ACC112 (cell line): Measurements from ENCODE around the gene OR6C65.
"Not testable (repeated sequence)": the region's sequence is repeated elsewhere in the genome, so short reads cannot be mapped to it uniquely, and the experiment has no call there.

ENCODE experiments used
- H2AFZ ChIP-seq: fragments of 200-600 bp; sonication (generic); one replicate; pipeline ENCODE4 v1.6.0; 2017; ENCODE audit warnings: antibody characterized with exemption, low read length; ENCODE audit not compliant: unreplicated experiment
- H3K27ac ChIP-seq: fragments of 200-600 bp; sonication (generic); 2 replicates; pipeline ENCODE4 v1.5.1; 2014; ENCODE audit warnings: low read depth, mild to moderate bottlenecking, antibody characterized with exemption, low read length, moderate library complexity
- H3K27me3 ChIP-seq: fragments of 200-600 bp; sonication (generic); 2 replicates; pipeline ENCODE4 v1.6.1; 2014; ENCODE audit warnings: mild to moderate bottlenecking, antibody characterized with exemption, low read length, moderate library complexity, mixed read lengths; ENCODE audit not compliant: insufficient read depth
- H3K36me3 ChIP-seq: fragments of 200-600 bp; sonication (generic); 2 replicates; pipeline ENCODE4 v1.6.1; 2016; ENCODE audit warnings: mild to moderate bottlenecking, antibody characterized with exemption, low read length, moderate library complexity, mixed read lengths; ENCODE audit not compliant: insufficient read depth
- H3K4me1 ChIP-seq: fragments of 200-600 bp; sonication (generic); one replicate; pipeline ENCODE4 v1.6.1; 2016; ENCODE audit warnings: low read length, mixed read lengths; ENCODE audit not compliant: insufficient read depth, unreplicated experiment, control insufficient read depth
- H3K4me3 ChIP-seq: fragments of 200-600 bp; sonication (generic); 2 replicates; pipeline ENCODE4 v1.5.1; 2014; ENCODE audit warnings: mild to moderate bottlenecking, low read depth, low read length
- H3K79me2 ChIP-seq: fragments of 200-600 bp; sonication (generic); one replicate; pipeline ENCODE4 v1.6.0; 2016; ENCODE audit warnings: low read length; ENCODE audit not compliant: control insufficient read depth, unreplicated experiment, insufficient read depth

The OR6C65 gene

DNA sequence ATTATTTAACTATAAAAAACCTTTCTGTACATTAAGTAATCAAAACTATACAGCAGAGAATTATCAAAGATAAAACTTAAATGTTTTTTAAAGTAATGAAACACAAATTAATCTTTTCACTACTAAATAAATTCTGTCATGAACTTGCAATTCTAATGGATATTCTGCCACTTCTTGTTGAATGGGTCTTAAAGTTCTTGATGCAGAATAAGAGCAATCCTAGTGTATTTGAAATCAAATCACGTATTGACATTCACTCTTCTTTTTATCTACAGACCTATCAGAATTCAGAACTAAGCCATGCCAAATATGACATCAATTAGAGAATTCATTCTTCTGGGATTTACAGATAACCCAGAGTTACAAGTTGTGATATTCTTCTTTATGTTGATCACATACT is at the start of gene OR6C65:
OR6C65 (plus strand) TSS at position 301 of the 400 bp plus-strand sequence; CDS start at position 301, 0 bp downstream.
- no peaks in the 10 kb centered on the region for H3K36me3 ChIP-seq
- H3K79me2 ChIP-seq: no peaks in the 10 kb centered on the region
- no peak within 1 kb of the TSS for H3K27ac ChIP-seq

DNA sequence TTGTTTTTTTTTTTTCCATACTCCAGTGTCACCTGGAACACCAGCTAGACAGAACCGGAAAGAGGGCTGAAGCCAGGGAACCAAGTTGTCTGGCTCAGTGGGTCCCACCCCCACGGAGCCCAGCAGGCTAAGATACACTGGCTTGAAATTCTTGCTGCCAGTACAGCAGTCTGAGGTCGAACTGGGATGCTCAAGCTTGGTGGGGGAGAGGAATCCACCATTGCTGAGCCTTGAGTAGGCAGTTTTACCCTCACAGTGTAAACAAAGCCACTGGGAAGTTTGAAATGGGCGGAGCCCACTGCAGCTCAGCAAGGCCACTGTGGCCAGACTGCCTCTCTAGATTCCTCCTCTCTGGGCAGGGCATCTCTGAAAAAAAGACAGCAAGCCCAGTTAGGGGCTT is 45.0 kb upstream of the OR6C65 start:
- H3K36me3 ChIP-seq, H2AFZ ChIP-seq, H3K4me1 ChIP-seq: not testable (repeated sequence)

More for the DNA sequence above, at the start of gene OR6C65:
- Histone ChIP-seq H3K4me3 (no peak within 1 kb of the TSS), H3K27me3 (peaks cover 21% of the 10 kb centered on the region; the same call in 1 of the 2 replicates), H3K4me1 (no peaks in the 10 kb centered on the region), H2AFZ (no peak within 1 kb of the TSS)

DNA sequence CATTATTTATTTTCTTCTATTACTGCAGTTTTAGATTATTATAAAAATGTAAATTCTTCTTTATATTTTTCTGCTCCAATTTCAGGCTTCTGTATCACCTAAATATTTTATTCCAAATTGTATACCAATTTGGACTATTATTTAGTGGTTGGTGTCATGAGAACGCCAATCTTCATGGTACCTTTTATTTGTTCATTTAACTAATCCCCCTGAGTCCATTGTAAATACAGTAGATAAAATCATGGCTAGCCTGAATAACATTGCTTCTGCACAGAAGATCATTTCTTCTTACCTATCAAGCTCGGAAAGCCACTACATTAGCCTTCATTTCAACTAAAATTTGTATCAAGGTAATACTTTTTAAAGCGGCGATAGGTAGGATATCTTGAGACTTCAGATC is 37.7 kb upstream of the OR6C65 start, which contains the start of gene OR6C75:
OR6C75 (plus strand) TSS at position 301 of the 400 bp plus-strand sequence. CDS start 2,136 bp downstream, outside the sequence.
- H3K36me3 ChIP-seq: no peaks in the 10 kb centered on the region
- no peaks in the 10 kb centered on the region for H3K27me3 ChIP-seq
- no peak within 1 kb of the TSS for H2AFZ ChIP-seq
- H3K79me2 ChIP-seq: no peaks in the 10 kb centered on the region
- no peak within 1 kb of the TSS for H3K4me3 ChIP-seq
- no peaks in the 10 kb centered on the region for H3K4me1 ChIP-seq
- H3K27ac ChIP-seq: no peak within 1 kb of the TSS

More for the DNA sequence above, 45.0 kb upstream of the OR6C65 start:
- not testable (repeated sequence) for H3K27me3 ChIP-seq, H3K79me2 ChIP-seq, H3K27ac ChIP-seq, H3K4me3 ChIP-seq

DNA sequence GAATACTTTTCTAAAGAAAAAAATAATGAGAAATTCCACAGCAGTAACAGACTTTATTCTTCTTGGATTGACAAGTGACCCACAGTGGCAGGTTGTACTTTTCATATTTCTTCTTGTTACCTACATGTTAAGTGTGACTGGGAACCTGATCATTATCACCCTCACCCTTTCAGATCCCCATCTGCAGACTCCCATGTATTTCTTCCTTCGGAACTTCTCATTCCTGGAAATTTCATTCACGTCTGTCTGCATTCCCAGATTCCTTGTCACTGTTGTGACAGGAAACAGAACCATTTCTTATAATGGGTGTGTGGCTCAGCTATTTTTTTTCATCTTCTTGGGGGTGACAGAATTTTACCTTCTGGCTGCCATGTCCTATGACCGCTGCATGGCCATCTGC is 35.2 kb upstream of the OR6C65 start:
- Histone ChIP-seq H3K36me3 (no peaks in the 10 kb centered on the region), H3K27ac (no peak overlapping the region), H3K27me3 (no peaks in the 10 kb centered on the region), H2AFZ (no peak overlapping the region), H3K79me2 (no peaks in the 10 kb centered on the region), H3K4me3 (no peak overlapping the region), H3K4me1 (no peaks in the 10 kb centered on the region)

DNA sequence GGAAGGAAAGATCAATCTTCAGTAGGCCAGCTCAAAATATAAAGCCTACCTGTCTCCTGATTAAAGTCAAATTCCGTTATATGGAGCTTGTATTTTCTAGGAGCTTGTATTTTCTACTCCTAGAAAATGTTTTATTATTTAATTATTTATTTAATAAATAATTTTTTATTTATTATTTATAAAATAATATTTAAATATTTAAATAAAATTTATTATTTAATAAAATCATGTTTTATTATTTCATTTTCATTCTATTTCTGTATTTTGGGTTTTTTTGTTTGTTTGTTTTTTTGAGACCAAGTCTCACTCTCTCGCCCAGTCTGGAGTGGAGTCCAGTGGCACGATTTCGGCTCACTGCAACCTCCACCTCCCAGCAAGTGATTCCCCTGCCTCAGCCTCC is 27.8 kb upstream of the OR6C65 start:
- H3K4me3 ChIP-seq: no peak overlapping the region
- no peaks in the 10 kb centered on the region for H3K4me1 ChIP-seq
- H3K27ac ChIP-seq: no peak overlapping the region
- no peaks in the 10 kb centered on the region for H3K27me3 ChIP-seq
- H2AFZ ChIP-seq: no peak overlapping the region
- no peaks in the 10 kb centered on the region for H3K79me2 ChIP-seq
- H3K36me3 ChIP-seq: no peaks in the 10 kb centered on the region

DNA sequence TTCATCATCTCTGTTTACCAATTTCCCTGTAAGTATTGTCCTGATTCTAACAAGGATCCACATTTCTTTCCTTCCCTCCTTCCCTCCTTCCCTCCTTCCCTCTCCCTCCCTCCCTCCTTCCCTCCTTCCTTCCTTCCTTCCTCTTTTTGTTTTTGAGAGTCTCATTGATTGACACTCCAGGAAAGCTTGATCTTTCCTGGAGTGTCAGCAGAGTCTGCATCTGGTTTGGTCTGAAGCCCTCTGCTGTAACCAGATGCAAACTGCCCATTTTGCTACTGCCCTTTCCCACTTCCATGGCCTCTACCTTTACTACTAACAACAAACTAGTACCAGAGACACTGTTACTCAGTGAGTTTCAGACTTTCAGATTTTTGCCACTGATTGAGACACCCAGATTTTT is 14.4 kb upstream of the OR6C65 start:
- Histone ChIP-seq H2AFZ (no peak overlapping the region), H3K27me3 (peaks cover 3% of the 10 kb centered on the region; the same call in 1 of the 2 replicates), H3K79me2 (no peaks in the 10 kb centered on the region), H3K4me3 (no peak overlapping the region), H3K27ac (no peak overlapping the region), H3K36me3 (no peaks in the 10 kb centered on the region), H3K4me1 (no peaks in the 10 kb centered on the region)

DNA sequence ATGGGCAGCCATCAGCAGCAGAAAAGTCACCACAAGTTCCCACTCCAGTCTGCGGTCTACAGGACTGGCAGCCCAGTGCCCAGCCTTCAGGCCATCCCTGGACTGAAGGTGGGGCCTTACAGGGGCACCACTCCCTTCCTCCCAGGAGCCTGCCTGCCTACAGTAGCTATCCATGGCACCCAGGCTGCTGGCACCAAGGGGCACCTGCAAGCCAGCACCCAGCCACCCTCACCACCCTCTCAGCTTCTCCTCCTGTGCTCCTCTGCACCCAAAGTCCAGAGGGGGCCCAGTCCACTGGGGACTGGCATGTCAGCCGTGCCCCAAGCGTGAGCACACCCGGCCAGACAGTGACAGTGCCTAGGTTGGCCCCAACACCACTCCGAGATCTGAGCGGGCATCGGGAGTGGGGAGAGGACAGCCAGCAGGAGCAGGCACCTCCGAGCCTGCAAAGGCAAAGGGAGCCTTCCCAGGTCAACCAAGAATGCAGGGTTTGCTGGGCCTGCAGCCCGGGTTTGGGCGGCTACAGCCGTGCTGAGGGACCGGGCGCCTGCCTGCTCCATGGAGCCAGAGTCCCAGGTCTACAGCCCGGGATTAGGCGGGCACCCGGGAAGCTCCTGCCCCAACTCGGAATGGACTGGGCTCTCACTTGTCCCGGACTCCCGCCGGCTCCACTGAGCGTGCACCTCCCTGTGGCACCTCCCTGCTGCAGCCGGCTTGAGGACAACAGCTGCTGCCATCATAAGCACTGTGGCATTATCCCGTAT is 8.1 kb upstream of the OR6C65 start:
- no peaks in the 10 kb centered on the region for H3K36me3 ChIP-seq
- no peak overlapping the region for H2AFZ ChIP-seq
- no peak overlapping the region for H3K27ac ChIP-seq
- no peak overlapping the region for H3K4me3 ChIP-seq
- H3K27me3 ChIP-seq: no peaks in the 10 kb centered on the region
- no peaks in the 10 kb centered on the region for H3K79me2 ChIP-seq
- no peaks in the 10 kb centered on the region for H3K4me1 ChIP-seq

DNA sequence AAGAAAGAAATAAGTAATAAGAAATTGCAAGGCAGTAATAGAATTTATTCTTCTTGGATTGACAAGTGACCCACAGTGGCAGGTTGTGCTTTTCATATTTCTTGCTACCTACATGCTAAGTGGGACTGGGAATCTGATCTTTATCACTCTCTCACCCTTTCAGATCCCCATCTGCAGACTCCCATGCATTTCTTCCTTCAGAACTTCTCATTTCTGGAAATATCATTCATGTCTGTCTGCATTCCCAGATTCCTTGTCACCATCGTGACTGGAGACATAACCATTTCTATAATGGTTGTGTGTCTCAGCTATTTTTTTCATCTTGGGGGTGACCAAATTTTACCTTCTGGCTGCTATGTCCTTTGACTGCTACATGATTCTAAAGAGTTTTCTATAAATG is 4.0 kb upstream of the OR6C65 start:
- Histone ChIP-seq H3K36me3 (no peaks in the 10 kb centered on the region), H3K79me2 (no peaks in the 10 kb centered on the region), H2AFZ (no peak overlapping the region)

DNA sequence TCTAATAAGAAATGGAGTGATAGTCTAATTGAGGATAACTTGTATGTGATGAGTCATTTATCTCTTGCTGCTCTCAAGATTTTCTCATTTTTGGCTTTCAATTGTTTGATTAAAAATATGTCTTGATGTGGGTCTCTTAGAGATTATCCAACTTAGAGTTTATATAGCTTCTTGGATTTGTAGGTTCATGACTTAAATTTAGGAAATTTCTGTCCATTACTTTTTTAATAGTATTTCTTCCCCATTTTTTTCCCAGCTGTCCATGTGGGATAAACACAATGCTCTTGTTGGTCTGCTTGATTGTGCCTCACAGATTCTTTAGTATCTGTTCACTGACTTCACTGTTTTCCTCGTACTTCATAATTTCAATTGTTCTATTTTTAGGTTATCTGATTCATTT is 7.5 kb downstream of the OR6C65 start:
- H3K4me3 ChIP-seq: no peak overlapping the region
- no peak overlapping the region for H2AFZ ChIP-seq
- H3K4me1 ChIP-seq: no peaks in the 10 kb centered on the region
- H3K36me3 ChIP-seq: no peaks in the 10 kb centered on the region
- no peaks in the 10 kb centered on the region for H3K27me3 ChIP-seq
- no peak overlapping the region for H3K27ac ChIP-seq
- H3K79me2 ChIP-seq: no peaks in the 10 kb centered on the region

More for the DNA sequence above, 4.0 kb upstream of the OR6C65 start:
- Histone ChIP-seq H3K4me1 (no peaks in the 10 kb centered on the region), H3K4me3 (no peak overlapping the region), H3K27me3 (peaks cover 16% of the 10 kb centered on the region; the same call in 1 of the 2 replicates), H3K27ac (no peak overlapping the region)

DNA sequence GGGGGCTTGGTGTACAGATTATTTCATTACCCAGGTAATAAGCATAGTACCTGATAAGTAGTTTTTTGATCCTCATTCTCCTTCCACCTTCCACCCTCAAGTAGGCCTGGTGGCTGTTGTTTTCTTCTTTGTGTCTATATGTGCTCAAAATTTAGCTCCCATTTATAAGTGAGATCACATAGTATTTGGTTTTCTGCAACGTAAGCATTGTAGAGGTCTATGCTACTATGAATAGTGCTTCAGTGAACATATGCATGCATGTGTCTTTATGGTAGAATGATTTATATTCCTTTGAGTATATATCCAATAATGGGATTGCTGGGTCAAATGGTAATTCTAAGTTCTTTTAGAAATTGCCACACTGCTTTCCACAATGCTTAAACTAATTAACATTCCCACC is 8.8 kb downstream of the OR6C65 start:
- not testable (repeated sequence) for H3K36me3 ChIP-seq, H3K27me3 ChIP-seq, H3K4me3 ChIP-seq, H3K4me1 ChIP-seq, H2AFZ ChIP-seq, H3K79me2 ChIP-seq, H3K27ac ChIP-seq

DNA sequence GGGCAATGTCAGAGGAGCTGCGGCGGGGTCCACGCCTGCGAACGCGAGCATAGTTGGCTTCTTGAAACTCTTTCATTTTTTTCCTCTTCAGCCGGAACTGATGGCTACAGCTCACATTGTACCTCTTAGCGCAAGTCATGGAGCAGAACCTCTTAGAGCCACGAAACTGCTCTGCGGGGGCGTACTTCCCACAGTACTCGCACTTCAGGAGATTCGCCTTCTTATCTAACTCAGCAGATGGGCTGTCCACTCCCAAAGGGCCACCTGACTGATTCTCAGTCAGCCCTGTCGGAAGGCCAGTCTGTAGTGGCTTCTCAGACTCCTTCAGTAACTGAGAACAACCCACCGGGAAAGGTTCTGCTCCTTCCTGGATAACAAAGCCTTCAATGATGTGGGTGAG is 11.8 kb downstream of the OR6C65 start:
- not testable (repeated sequence) for H3K79me2 ChIP-seq

More for the DNA sequence above, 11.8 kb downstream of the OR6C65 start:
- not testable (repeated sequence) for H3K4me3 ChIP-seq, H3K36me3 ChIP-seq, H3K27me3 ChIP-seq, H2AFZ ChIP-seq, H3K27ac ChIP-seq, H3K4me1 ChIP-seq
